GM19238 (cell line): Measurements from ENCODE around the gene FAM163B.
"Not testable (repeated sequence)": the region's sequence is repeated elsewhere in the genome, so short reads cannot be mapped to it uniquely, and the experiment has no call there.

ENCODE experiments used
- DNase-seq: peaks from one replicate; pipeline ENCODE4 v3.0.0; 2011; ENCODE audit warnings: low spot score; ENCODE audit not compliant: insufficient read length

FAM163B gene

GRCh38 chr9:133569891-133570690 lies 39.1 kb downstream of the FAM163B start:
- no peak for DNase-seq

- DNase-seq, result no peak
These were observed 39.9 kb downstream of the FAM163B start for GRCh38 chr9:133569121-133569785.

- no peak for DNase-seq
These were observed 41.0 kb downstream of the FAM163B start for GRCh38 chr9:133568186-133568585.

GRCh38 chr9:133566817-133567216 lies 42.4 kb downstream of the FAM163B start:
- DNase-seq, result no peak

- no peak for DNase-seq
These were observed 42.8 kb downstream of the FAM163B start for GRCh38 chr9:133566382-133566781.

- no peak for DNase-seq
These were observed 44.6 kb downstream of the FAM163B start for GRCh38 chr9:133564451-133565116.

GRCh38 chr9:133563814-133564213 lies 45.4 kb downstream of the FAM163B start:
- DNase-seq, result not testable (repeated sequence)

- DNase-seq, result no peak
These were observed 45.8 kb downstream of the FAM163B start for GRCh38 chr9:133563291-133563796.

GRCh38 chr9:133562611-133563290 lies 46.4 kb downstream of the FAM163B start:
- no peak for DNase-seq

- no peak for DNase-seq
These were observed 47.1 kb downstream of the FAM163B start for GRCh38 chr9:133561976-133562554.

GRCh38 chr9:133560944-133561343 lies 48.2 kb downstream of the FAM163B start:
- DNase-seq, result no peak

- no peak for DNase-seq
These were observed 48.9 kb downstream of the FAM163B start for GRCh38 chr9:133560311-133560710.

GRCh38 chr9:133558191-133559126 lies 50.7 kb downstream of the FAM163B start:
- peak; percentile 76 for DNase-seq

- no peak for DNase-seq
These were observed 51.6 kb downstream of the FAM163B start for GRCh38 chr9:133557581-133557980.

GRCh38 chr9:133556354-133556753 lies 52.8 kb downstream of the FAM163B start:
- no peak for DNase-seq

GRCh38 chr9:133554729-133555128 lies 54.5 kb downstream of the FAM163B start:
- no peak for DNase-seq

GRCh38 chr9:133553973-133554713 lies 55.0 kb downstream of the FAM163B start:
- DNase-seq, result no peak

GRCh38 chr9:133553123-133553522 lies 56.1 kb downstream of the FAM163B start:
- DNase-seq, result no peak

GRCh38 chr9:133552236-133552635 lies 57.0 kb downstream of the FAM163B start:
- DNase-seq, result no peak
